GM12878 (cell line): ENCODE results near the gene GJA5.

Experiments
- BCLAF1 ChIP-seq: fragments of 450-650 bp; IDR thresholded peaks from 2 replicates; pipeline ENCODE4 v1.6.1; 2017; ENCODE audit warnings: antibody characterized with exemption, mild to moderate bottlenecking, moderate library complexity
- CHD4 ChIP-seq: fragments of 200-600 bp; sonication (generic); IDR thresholded peaks from 2 replicates; pipeline ENCODE4 v1.6.1; 2016; ENCODE audit warnings: mild to moderate bottlenecking
- SMC3 ChIP-seq: IDR thresholded peaks from 2 replicates; pipeline ENCODE4 v1.6.1; 2011; ENCODE audit warnings: low read length, improper control_type of control experiment, borderline replicate concordance
- TAF1 ChIP-seq: IDR thresholded peaks from 2 replicates; pipeline ENCODE4 v1.6.1; 2011; ENCODE audit warnings: mild to moderate bottlenecking, low read depth, low read length, borderline replicate concordance
- ZNF274 ChIP-seq: IDR thresholded peaks from one replicate; pipeline ENCODE4 v1.8.0; 2011; ENCODE audit not compliant: insufficient read length, insufficient read depth
- ZNF592 ChIP-seq: fragments of 450-650 bp; IDR thresholded peaks from 2 replicates; pipeline ENCODE4 v1.6.1; 2017; ENCODE audit warnings: mild to moderate bottlenecking, moderate library complexity
- TF ChIP-seq, protein P1 (sequence below), 3 experiments: IDR thresholded peaks in 2 of 3; conservative IDR thresholded peaks in 1 of 3; 2 replicates each; pipeline ENCODE4 v1.5.1; 2011; ENCODE audit warnings: low read depth in 3 of 3, low read length in 3 of 3, mild to moderate bottlenecking in 3 of 3, control low read depth in 2 of 3, moderate library complexity in 2 of 3, inconsistent platforms in 1 of 3, mixed read lengths in 1 of 3; ENCODE audit not compliant: control insufficient read depth in 2 of 3, insufficient read depth in 1 of 3; ENCODE audit errors: extremely low read depth in 1 of 3
- TF ChIP-seq, protein P2 (sequence below): IDR thresholded peaks from 2 replicates; pipeline ENCODE4 v1.6.1; 2011; ENCODE audit warnings: low read depth, low read length, improper control_type of control experiment, borderline replicate concordance

GRCh38 chr1:147726168-147726567 is 34.2 kb downstream of the GJA5 start:
- TF ChIP-seq ZNF592 (no peak), SMC3 (no peak), BCLAF1 (no peak), ZNF274 (no peak), CHD4 (no peak), TAF1 (no peak)
- TF ChIP-seq, protein P1, sequence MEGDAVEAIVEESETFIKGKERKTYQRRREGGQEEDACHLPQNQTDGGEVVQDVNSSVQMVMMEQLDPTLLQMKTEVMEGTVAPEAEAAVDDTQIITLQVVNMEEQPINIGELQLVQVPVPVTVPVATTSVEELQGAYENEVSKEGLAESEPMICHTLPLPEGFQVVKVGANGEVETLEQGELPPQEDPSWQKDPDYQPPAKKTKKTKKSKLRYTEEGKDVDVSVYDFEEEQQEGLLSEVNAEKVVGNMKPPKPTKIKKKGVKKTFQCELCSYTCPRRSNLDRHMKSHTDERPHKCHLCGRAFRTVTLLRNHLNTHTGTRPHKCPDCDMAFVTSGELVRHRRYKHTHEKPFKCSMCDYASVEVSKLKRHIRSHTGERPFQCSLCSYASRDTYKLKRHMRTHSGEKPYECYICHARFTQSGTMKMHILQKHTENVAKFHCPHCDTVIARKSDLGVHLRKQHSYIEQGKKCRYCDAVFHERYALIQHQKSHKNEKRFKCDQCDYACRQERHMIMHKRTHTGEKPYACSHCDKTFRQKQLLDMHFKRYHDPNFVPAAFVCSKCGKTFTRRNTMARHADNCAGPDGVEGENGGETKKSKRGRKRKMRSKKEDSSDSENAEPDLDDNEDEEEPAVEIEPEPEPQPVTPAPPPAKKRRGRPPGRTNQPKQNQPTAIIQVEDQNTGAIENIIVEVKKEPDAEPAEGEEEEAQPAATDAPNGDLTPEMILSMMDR (IDR thresholded peaks at IDR 0.05 in 2 of 3, conservative IDR thresholded peaks at IDR 0.05 in 1 of 3; ENCODE audit: control insufficient read depth in 2 of 3, extremely low read depth in 1 of 3, insufficient read depth in 1 of 3, low read depth in 3 of 3, low read length in 3 of 3): no peak
- TF ChIP-seq, protein P2, sequence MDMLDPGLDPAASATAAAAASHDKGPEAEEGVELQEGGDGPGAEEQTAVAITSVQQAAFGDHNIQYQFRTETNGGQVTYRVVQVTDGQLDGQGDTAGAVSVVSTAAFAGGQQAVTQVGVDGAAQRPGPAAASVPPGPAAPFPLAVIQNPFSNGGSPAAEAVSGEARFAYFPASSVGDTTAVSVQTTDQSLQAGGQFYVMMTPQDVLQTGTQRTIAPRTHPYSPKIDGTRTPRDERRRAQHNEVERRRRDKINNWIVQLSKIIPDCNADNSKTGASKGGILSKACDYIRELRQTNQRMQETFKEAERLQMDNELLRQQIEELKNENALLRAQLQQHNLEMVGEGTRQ: no peak
